ENCODE results near the gene ASIC5.

DNA sequence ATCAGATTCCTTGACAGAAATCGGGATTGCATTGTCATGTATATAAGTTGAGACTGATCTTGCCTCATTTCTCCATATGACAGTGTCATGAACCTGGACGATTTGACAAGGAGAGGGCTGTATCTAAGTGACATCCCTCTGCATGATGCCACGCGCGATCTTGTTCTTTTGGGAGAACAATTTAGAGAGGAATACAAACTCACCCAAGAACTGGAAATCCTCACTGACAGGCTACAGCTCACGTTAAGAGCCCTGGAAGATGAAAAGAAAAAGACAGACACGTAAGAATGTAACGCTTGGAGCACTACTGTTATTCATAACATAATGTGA, 66.3 kb downstream of the ASIC5 start:
- TF ChIP-seq, protein P1, sequence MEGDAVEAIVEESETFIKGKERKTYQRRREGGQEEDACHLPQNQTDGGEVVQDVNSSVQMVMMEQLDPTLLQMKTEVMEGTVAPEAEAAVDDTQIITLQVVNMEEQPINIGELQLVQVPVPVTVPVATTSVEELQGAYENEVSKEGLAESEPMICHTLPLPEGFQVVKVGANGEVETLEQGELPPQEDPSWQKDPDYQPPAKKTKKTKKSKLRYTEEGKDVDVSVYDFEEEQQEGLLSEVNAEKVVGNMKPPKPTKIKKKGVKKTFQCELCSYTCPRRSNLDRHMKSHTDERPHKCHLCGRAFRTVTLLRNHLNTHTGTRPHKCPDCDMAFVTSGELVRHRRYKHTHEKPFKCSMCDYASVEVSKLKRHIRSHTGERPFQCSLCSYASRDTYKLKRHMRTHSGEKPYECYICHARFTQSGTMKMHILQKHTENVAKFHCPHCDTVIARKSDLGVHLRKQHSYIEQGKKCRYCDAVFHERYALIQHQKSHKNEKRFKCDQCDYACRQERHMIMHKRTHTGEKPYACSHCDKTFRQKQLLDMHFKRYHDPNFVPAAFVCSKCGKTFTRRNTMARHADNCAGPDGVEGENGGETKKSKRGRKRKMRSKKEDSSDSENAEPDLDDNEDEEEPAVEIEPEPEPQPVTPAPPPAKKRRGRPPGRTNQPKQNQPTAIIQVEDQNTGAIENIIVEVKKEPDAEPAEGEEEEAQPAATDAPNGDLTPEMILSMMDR (IDR thresholded peaks at IDR 0.05): no peak
- TF ChIP-seq POLR2A (IDR thresholded peaks at IDR 0.05): no peak
